H1 (cell line): ENCODE results near the gene PLCXD1.

Source experiments
- BACH1 ChIP-seq: IDR thresholded peaks from 2 replicates; pipeline ENCODE4 v1.6.1; 2012; ENCODE audit warnings: low read length, improper control_type of control experiment
- CHD2 ChIP-seq: IDR thresholded peaks from 2 replicates; pipeline ENCODE4 v1.6.1; 2012; ENCODE audit warnings: low read length, improper control_type of control experiment
- CTCF ChIP-seq, 3 experiments: IDR thresholded peaks; 1 replicate in 2 of 3; 2 replicates in 1 of 3; pipeline versions ENCODE4 v1.5.1 to v1.6.1; 2011; ENCODE audit warnings: low read length in 3 of 3, mild to moderate bottlenecking in 3 of 3, inconsistent platforms in 2 of 3, low read depth in 1 of 3, moderate library complexity in 1 of 3; ENCODE audit not compliant: insufficient read depth in 1 of 3; ENCODE audit errors: control extremely low read depth in 1 of 3
- EZH2 ChIP-seq: fragments of 200-600 bp; sonication (generic); IDR thresholded peaks from 2 replicates; pipeline ENCODE4 v1.7.1; 2012; ENCODE audit warnings: low read depth, mild to moderate bottlenecking, moderate library complexity, low read length, inconsistent platforms; ENCODE audit not compliant: severe bottlenecking
- POLR2A ChIP-seq, 2 experiments: IDR thresholded peaks; 1 replicate in 1 of 2; 2 replicates in 1 of 2; pipeline ENCODE4 v1.6.1; 2011; ENCODE audit warnings: low read depth in 2 of 2, low read length in 2 of 2, mild to moderate bottlenecking in 2 of 2; ENCODE audit errors: control extremely low read depth in 1 of 2
- POLR2AphosphoS5 ChIP-seq: IDR thresholded peaks from 2 replicates; pipeline ENCODE4 v1.6.1; 2011; ENCODE audit warnings: low read depth, low read length
- RFX5 ChIP-seq: IDR thresholded peaks from 2 replicates; pipeline ENCODE4 v1.6.1; 2011; ENCODE audit warnings: low read depth, low read length, improper control_type of control experiment, borderline replicate concordance
- SIN3A ChIP-seq, 2 experiments: IDR thresholded peaks in 1 of 2; conservative IDR thresholded peaks in 1 of 2; 2 replicates each; pipeline ENCODE4 v1.6.1; 2011 to 2012; ENCODE audit warnings: low read length in 2 of 2, improper control_type of control experiment in 1 of 2, low read depth in 1 of 2, mild to moderate bottlenecking in 1 of 2
- TBP ChIP-seq: IDR thresholded peaks from 2 replicates; pipeline ENCODE4 v1.6.1; 2011; ENCODE audit warnings: low read depth, low read length, improper control_type of control experiment

GRCh38 chrX:348461-349117, 67.4 kb downstream of the PLCXD1 start:
- TF ChIP-seq CHD2 (no peak), BACH1 (no peak), CTCF (IDR thresholded peaks at IDR 0.05; ENCODE audit: control extremely low read depth in 1 of 3, insufficient read depth in 1 of 3, low read depth in 1 of 3, low read length in 3 of 3) (no peak), POLR2A (IDR thresholded peaks at IDR 0.05; ENCODE audit: control extremely low read depth in 1 of 2, low read depth in 2 of 2, low read length in 2 of 2) (no peak), SIN3A (conservative IDR thresholded peaks at IDR 0.05 in 1 of 2, IDR thresholded peaks at IDR 0.05 in 1 of 2; ENCODE audit: low read depth in 1 of 2, low read length in 2 of 2) (no peak), POLR2AphosphoS5 (no peak), RFX5 (no peak), EZH2 (no peak), TBP (no peak)
